ENCODE results near the gene SNIP1.
"Not testable (repeated sequence)": the region's sequence is repeated elsewhere in the genome, so short reads cannot be mapped to it uniquely, and the experiment has no call there.

SNIP1 gene

GRCh38 chr1:37514350-37515184, 39.5 kb downstream of the SNIP1 start, which contains the start of gene MEAF6:
MEAF6 (minus strand) TSS chr1:37514766; CDS start chr1:37514746, 20 bp downstream.
- in situ Hi-C loops (cut with MboI; ENCODE audit: low sequenced_read_pairs), result no loop called here

- in situ Hi-C loops (cut with MboI; ENCODE audit: low sequenced_read_pairs), result no loop called here
Observed at GRCh38 chr1:37513795-37514349, 40.2 kb downstream of the SNIP1 start.

- in situ Hi-C loops (cut with MboI; ENCODE audit: low sequenced_read_pairs), result no loop called here
Observed at GRCh38 chr1:37509181-37509580, 44.9 kb downstream of the SNIP1 start.

- in situ Hi-C loops (cut with MboI; ENCODE audit: low sequenced_read_pairs), result no loop called here
Observed at GRCh38 chr1:37506740-37507139, 47.4 kb downstream of the SNIP1 start.

- in situ Hi-C loops (cut with MboI; ENCODE audit: low sequenced_read_pairs), result not testable (repeated sequence)
Observed at GRCh38 chr1:37502791-37503190, 51.3 kb downstream of the SNIP1 start.

- in situ Hi-C loops (cut with MboI; ENCODE audit: low sequenced_read_pairs), result no loop called here
Observed at GRCh38 chr1:37502104-37502503, 52.0 kb downstream of the SNIP1 start.

GRCh38 chr1:37501661-37502060, 52.4 kb downstream of the SNIP1 start:
- in situ Hi-C loops (cut with MboI; ENCODE audit: low sequenced_read_pairs), result no loop called here

- in situ Hi-C loops (cut with MboI; ENCODE audit: low sequenced_read_pairs), result no loop called here
Observed at GRCh38 chr1:37498872-37499617, 55.0 kb downstream of the SNIP1 start.

GRCh38 chr1:37497832-37498231, 56.3 kb downstream of the SNIP1 start:
- in situ Hi-C loops (cut with MboI; ENCODE audit: low sequenced_read_pairs), result no loop called here

GRCh38 chr1:37495875-37496274, 58.2 kb downstream of the SNIP1 start:
- in situ Hi-C loops (cut with MboI; ENCODE audit: low sequenced_read_pairs), result no loop called here

- in situ Hi-C loops (cut with MboI; ENCODE audit: low sequenced_read_pairs), result no loop called here
Observed at GRCh38 chr1:37493336-37494098, 60.6 kb downstream of the SNIP1 start.

- in situ Hi-C loops (cut with MboI; ENCODE audit: low sequenced_read_pairs), result no loop called here
Observed at GRCh38 chr1:37487619-37487984, 66.5 kb downstream of the SNIP1 start.

- in situ Hi-C loops (cut with MboI; ENCODE audit: low sequenced_read_pairs), result no loop called here
Observed at GRCh38 chr1:37486680-37487618, 67.1 kb downstream of the SNIP1 start.

GRCh38 chr1:37485902-37486679, 68.0 kb downstream of the SNIP1 start:
- in situ Hi-C loops (cut with MboI; ENCODE audit: low sequenced_read_pairs), result no loop called here
